ENCODE data around the gene TFB2M. TPM values are rescaled to one million over a fixed set of nuclear protein-coding genes. Genes with fewer than 3 reads are reported as not detected.
"Not testable (repeated sequence)": the region's sequence is repeated elsewhere in the genome, so short reads cannot be mapped to it uniquely, and the experiment has no call there.

The TFB2M gene, protein sequence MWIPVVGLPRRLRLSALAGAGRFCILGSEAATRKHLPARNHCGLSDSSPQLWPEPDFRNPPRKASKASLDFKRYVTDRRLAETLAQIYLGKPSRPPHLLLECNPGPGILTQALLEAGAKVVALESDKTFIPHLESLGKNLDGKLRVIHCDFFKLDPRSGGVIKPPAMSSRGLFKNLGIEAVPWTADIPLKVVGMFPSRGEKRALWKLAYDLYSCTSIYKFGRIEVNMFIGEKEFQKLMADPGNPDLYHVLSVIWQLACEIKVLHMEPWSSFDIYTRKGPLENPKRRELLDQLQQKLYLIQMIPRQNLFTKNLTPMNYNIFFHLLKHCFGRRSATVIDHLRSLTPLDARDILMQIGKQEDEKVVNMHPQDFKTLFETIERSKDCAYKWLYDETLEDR
- total RNA-seq, result 10 to 100 TPM; 12.0 to 25.5 (median 18.3) TPM

DNA sequence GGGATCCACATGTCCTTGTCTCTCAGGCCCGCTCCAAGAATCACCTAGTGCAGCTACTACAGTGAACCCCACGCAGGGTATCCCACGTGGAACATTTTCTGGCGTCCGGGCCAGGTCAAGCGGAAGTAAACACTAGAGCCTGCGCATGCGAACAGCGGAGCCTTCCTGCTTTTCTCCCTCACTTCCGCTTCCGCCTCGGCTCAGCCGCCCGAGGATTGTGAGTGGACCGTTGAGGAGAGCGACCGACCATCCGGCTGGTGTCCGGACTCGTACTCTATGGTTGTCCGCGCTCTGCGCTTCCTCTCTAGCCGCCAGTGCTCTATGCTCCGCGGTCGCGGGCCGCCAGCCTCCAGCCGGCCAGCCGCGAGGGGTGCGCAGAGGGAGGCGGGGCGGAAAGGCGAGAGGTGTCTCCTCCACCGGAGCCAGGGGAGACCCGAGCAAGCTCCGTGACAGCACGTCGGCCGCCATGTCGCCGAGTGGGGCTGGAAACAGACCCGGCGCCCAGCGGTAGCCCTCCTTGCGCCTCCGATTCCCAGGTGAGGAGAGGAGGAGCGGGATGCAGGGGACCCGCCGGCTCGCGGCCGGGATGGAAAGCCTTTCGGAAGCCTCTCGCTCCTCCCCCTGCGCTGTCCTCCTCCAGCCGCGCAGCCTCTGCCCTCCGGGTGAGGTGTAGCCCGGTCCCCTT, at the start of gene TFB2M, which contains the start of gene CNST:
Gene TFB2M (minus strand): TSS at position 134 of the 685 bp plus-strand sequence. CDS start 123 bp downstream, at position 11.
Gene CNST (plus strand): TSS at position 329 of the 685 bp plus-strand sequence. CDS start 25,107 bp downstream, outside the sequence.
- H3K4me3 ChIP-seq, result peak within 1 kb of the TSS; percentile 71 to 91 (median 80)
- in situ Hi-C loops (cut with MboI; ENCODE audit: low pct_unique_long_range_greater_than_20kb in 2 of 9, low sequenced_read_pairs in 9 of 9, unreplicated experiment in 9 of 9), result no loop called here
- whole genome bisulfite sequencing, 10 experiments, result 0 to 5% (median 0%) methylated on average over 1 to 17 of the region's 62 CpGs; no CpG with 5 or more reads in 3 of the 10 experiments
- peaks cover 17 to 21% of the 10 kb centered on the region in 2 donors for H3K4me1 ChIP-seq (replicated peaks in 1 of 2)
- H3K27ac ChIP-seq, result peak within 1 kb of the TSS; percentile 76 to 90
- peak; percentile 91 to 96 (median 96) for ATAC-seq (replicated peaks in 6 of 8)

DNA sequence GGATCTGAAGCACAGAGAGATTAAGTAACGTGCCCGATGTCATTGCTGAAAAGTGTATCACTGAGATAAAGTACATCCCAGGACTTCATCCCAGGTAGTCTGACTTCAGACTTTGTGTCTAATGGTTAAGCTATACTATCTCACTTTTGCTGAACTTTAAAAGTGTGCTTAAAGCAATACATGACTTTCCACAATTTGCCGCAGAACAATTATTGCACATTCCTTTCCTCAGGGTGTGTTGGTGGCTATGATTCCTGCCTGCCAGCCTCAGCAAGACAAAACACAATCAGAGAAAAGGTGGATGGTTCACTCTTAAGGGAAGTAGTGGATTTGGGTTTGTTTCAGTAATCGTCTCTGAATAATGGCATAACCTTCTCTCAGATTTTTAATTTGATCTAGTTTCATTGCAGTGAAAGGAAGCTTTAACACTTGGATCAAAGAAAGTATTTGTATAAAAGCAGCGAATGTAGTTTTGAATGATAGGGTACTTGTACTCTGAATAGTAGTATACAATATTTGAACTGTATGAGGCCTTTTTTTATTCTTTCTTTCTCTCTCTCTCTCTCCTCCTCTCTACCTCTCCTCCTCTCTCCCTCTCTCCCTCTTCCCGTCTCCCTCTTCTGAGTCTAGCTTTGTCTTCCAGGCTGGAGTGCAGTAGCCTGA, 47.2 kb upstream of the TFB2M start:
- WGBS, 10 experiments, result 50 to 100% (median 93%) methylated on average over 2 to 6 of the region's 6 CpGs; no CpG with 5 or more reads in 2 of the 10 experiments
- in situ Hi-C loops (cut with MboI; ENCODE audit: low pct_unique_long_range_greater_than_20kb in 2 of 9, low sequenced_read_pairs in 9 of 9, unreplicated experiment in 9 of 9), result no loop called here
- no peak overlapping the region for H3K27ac ChIP-seq
- H3K4me1 ChIP-seq (replicated peaks in 1 of 2), result no peaks in the 10 kb centered on the region
- H3K4me3 ChIP-seq, result no peak overlapping the region
- no peak for ATAC-seq (replicated peaks in 6 of 8)

DNA sequence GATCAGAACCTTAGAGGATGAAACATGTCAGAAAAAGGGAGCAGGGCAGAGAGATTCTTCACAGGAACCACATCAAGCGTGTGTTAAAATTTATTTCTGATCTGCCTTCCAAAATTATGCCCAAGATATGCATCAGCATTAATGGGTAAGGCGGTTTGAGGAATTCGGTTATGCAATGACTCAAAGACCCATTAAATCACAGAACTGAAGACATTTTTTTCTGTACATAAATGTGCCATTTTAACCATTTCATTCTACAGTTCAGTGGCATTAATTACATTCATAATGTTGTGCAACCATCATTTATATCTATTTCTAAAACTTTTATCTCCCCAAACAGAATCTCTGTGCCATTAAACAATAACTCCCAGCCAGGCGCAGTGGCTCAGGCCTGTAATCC, 43.6 kb upstream of the TFB2M start:
- Histone ChIP-seq H3K27ac (no peak overlapping the region), H3K4me1 (replicated peaks in 1 of 2) (no peaks in the 10 kb centered on the region), H3K4me3 (no peak overlapping the region)
- in situ Hi-C loops (cut with MboI; ENCODE audit: low pct_unique_long_range_greater_than_20kb in 2 of 9, low sequenced_read_pairs in 9 of 9, unreplicated experiment in 9 of 9), result no loop called here
- WGBS, 10 experiments, result 10 to 100% (median 78%) methylated on average over 1 to 4 of the region's 4 CpGs
- ATAC-seq (replicated peaks in 6 of 8), result peak in 3 of 8 experiments; percentile 23 to 53 (median 24)

DNA sequence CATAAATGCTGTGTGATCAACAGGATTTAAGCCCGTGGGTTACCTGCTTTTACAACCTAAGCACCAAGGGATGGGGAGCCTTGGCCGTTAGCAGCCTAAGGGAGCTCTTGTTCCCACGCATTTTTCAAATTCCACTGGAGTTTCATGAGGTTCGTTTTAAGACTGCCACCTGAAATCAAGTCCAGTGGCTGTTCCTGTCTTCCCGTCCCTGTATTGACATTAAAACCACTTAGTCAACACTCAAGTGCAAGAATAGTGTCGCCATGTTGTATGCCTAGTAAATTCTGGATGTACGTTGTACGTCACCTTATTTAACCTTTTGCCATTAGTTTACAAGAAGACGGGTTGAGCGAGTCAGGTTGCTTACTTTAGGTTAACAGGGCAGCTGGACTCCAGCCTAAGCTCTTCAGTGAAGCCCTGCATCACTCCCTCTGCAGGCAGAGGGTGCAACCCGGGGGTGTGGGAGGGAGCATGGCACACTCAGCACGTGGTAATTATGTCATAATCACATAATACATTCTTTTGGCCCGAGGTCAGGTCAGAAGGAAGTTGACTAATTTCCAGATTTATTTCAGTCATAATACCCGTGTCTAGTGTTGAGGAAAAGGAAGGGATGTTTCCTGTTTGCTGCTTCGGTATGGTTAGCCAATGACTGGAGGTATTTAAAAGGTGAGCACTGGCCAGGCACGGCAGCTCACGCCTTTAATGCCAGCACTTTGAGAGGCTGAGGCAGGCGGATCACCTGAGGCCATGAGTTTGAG, 42.7 kb upstream of the TFB2M start:
- in situ Hi-C loops (cut with MboI; ENCODE audit: low pct_unique_long_range_greater_than_20kb in 2 of 9, low sequenced_read_pairs in 9 of 9, unreplicated experiment in 9 of 9), result no loop called here
- H3K4me1 ChIP-seq (replicated peaks in 1 of 2), result no peaks in the 10 kb centered on the region
- no peak overlapping the region for H3K4me3 ChIP-seq
- peak in 6 of 8 experiments; percentile 33 to 96 (median 76) for ATAC-seq (replicated peaks in 6 of 8)
- H3K27ac ChIP-seq, result no peak overlapping the region
- 3 to 90% (median 83%) methylated on average over 2 to 18 of the region's 18 CpGs; no CpG with 5 or more reads in 1 of the 10 experiments for WGBS, 10 experiments

DNA sequence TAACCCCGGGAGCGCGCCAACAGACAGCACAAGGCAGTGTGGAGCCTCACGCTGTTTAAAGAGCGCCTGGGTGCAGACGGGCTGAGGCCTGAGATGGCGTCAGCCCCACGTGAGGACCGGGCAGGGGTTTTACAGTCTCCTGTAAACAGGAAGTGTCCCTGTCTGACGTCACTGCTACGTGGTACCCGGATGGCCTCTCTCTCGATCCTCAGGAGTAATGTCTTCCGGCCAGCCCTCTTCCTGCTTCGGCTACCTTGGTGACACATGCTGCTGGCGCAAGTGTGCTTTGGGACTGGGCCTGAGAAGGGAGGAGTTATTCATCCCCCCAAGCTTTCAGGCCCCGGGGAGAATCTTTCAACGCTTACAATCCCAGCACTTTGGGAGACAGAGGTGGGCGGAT, 41.4 kb upstream of the TFB2M start:
- no peak overlapping the region for H3K4me3 ChIP-seq
- in situ Hi-C loops (cut with MboI; ENCODE audit: low pct_unique_long_range_greater_than_20kb in 2 of 9, low sequenced_read_pairs in 9 of 9, unreplicated experiment in 9 of 9), result no loop called here
- 67 to 100% (median 94%) methylated on average over 3 to 17 of the region's 19 CpGs; no CpG with 5 or more reads in 7 of the 10 experiments for WGBS, 10 experiments
- H3K27ac ChIP-seq, result no peak overlapping the region
- H3K4me1 ChIP-seq (replicated peaks in 1 of 2), result no peaks in the 10 kb centered on the region
- no peak for ATAC-seq (replicated peaks in 6 of 8)

DNA sequence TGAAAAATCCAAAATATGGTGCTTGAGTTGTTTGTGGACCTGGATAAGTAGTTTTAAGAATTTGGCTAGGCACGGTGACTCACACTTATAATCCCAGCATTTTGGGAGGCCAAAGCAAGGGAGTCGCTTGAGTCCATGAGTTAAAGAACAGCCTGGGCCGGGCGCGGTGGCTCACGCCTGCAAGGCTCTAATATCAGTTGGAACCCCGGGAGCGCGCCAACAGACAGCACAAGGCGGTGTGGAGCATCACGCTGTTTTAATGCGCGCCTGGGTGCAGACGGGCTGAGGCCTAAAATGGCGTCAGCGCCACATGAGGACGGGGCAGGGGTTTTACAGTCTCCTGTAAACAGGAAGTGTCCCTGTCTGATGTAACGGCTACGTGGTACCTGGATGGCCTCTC, 39.2 kb upstream of the TFB2M start:
- H3K4me1 ChIP-seq (replicated peaks in 1 of 2); in situ Hi-C loops (cut with MboI; ENCODE audit: low pct_unique_long_range_greater_than_20kb in 2 of 9, low sequenced_read_pairs in 9 of 9, unreplicated experiment in 9 of 9); H3K4me3 ChIP-seq; ATAC-seq (replicated peaks in 6 of 8); H3K27ac ChIP-seq: not testable (repeated sequence)
- WGBS, 10 experiments, result 98 to 100% (median 100%) methylated on average over 1 to 17 of the region's 19 CpGs; no CpG with 5 or more reads in 1 of the 10 experiments

DNA sequence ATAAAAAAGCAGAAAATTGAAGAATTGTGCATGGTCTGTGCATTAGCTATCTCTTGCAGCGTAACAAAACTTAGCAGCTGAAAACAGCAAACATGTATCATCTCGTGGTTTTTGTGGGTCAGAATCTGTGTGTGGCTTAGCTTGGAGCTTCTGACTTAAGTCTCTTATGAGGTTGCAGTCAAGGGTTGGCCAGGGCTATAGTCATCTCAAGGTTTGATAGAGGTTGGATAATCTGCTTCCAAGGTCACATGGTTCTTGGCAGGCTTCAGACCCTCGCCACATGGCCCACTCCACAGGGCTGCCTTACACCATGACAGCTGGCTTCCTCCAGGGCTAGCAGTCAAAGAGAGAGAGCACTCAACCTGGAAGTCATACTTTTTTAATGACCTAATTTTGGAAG, 36.1 kb upstream of the TFB2M start:
- Histone ChIP-seq H3K4me3 (no peak overlapping the region), H3K4me1 (replicated peaks in 1 of 2) (no peaks in the 10 kb centered on the region), H3K27ac (no peak overlapping the region)
- in situ Hi-C loops (cut with MboI; ENCODE audit: low pct_unique_long_range_greater_than_20kb in 2 of 9, low sequenced_read_pairs in 9 of 9, unreplicated experiment in 9 of 9), result no loop called here
- ATAC-seq (replicated peaks in 6 of 8), result no peak
- 80 to 100% (median 100%) methylated on average over 1 to 3 of the region's 3 CpGs; no CpG with 5 or more reads in 1 of the 10 experiments for WGBS, 10 experiments

DNA sequence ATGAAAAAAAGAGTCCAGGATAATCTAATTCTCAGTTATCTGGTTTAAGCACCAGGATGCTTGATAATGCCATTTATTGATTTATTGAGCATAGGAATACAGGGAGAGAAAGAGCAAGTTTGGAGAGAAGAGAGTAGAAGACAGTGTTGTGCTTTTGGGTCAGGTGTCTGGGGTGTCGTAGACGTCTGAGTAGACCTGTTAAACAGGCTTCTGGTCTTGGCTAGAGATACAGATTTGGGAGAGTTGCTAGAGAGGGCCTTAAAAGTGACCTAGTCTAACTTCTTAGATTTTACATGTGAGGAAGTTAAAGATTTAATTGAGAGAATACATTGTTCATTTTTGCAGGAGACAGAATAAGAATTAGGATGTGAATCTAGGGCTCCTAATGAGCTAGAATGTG, 34.5 kb upstream of the TFB2M start:
- in situ Hi-C loops (cut with MboI; ENCODE audit: low pct_unique_long_range_greater_than_20kb in 2 of 9, low sequenced_read_pairs in 9 of 9, unreplicated experiment in 9 of 9), result no loop called here
- Histone ChIP-seq H3K4me1 (replicated peaks in 1 of 2) (no peaks in the 10 kb centered on the region), H3K27ac (no peak overlapping the region), H3K4me3 (no peak overlapping the region)
- WGBS, 10 experiments, result 90 to 100% (median 100%) methylated on average over 2 of the region's 2 CpGs; no CpG with 5 or more reads in 4 of the 10 experiments
- no peak for ATAC-seq (replicated peaks in 6 of 8)

DNA sequence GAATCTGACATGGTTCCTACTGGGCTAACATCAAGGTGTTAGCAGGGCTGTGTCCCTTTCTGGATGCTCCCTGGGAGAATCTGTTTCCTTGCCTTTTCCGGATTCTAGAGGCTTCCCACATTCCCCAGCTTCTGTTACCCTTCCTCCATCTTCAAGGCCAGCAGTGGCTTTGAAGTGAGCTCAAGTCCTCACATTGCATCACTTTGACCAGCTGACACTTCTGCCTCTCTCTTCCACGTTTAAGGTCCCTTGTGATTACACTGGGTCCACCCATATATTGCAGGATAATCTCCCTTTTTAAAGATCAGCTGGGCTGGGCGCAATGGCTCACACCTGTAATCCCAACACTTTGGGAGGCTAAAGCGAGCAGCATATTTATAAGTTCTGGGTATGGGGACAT, 33.3 kb upstream of the TFB2M start:
- H3K27ac ChIP-seq, result no peak overlapping the region
- ATAC-seq (replicated peaks in 6 of 8), result no peak
- in situ Hi-C loops (cut with MboI; ENCODE audit: low pct_unique_long_range_greater_than_20kb in 2 of 9, low sequenced_read_pairs in 9 of 9, unreplicated experiment in 9 of 9), result loop anchor here in 1 of 9 experiments (25.0 kb wide), 1 partner anchor 112 kb away; no protein-coding TSS in a partner anchor
- H3K4me3 ChIP-seq, result no peak overlapping the region
- H3K4me1 ChIP-seq (replicated peaks in 1 of 2), result no peaks in the 10 kb centered on the region
- 70 to 100% (median 93%) methylated on average over 2 to 4 of the region's 4 CpGs; no CpG with 5 or more reads in 1 of the 10 experiments for WGBS, 10 experiments

DNA sequence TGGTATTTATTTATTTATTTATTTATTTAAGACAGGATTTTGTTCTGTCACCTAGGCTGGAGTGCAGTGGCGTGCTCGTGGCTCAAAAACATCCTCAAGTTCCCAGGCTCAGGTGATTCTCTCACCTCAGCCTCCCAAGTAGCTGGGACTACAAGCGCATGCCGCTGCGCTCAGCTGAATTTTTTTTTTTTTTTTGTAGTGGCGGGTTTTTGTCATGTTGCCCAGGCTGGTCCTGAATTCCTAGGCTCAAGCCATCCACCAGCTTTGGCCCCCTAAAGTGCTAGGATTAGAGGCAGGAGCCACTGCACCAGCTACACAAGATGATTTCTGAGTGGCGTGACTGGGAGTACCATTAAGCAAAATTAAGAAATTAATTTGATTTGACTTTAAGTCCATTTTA, 31.9 kb upstream of the TFB2M start:
- in situ Hi-C loops (cut with MboI; ENCODE audit: low pct_unique_long_range_greater_than_20kb in 2 of 9, low sequenced_read_pairs in 9 of 9, unreplicated experiment in 9 of 9), result loop anchor here in 1 of 9 experiments (25.0 kb wide), 1 partner anchor 111 kb away; no protein-coding TSS in a partner anchor
- no peak for ATAC-seq (replicated peaks in 6 of 8)
- H3K4me3 ChIP-seq, result no peak overlapping the region
- WGBS, 10 experiments, result 89 to 100% (median 96%) methylated on average over 2 to 7 of the region's 7 CpGs; no CpG with 5 or more reads in 1 of the 10 experiments
- H3K4me1 ChIP-seq (replicated peaks in 1 of 2), result no peaks in the 10 kb centered on the region
- H3K27ac ChIP-seq, result no peak overlapping the region

DNA sequence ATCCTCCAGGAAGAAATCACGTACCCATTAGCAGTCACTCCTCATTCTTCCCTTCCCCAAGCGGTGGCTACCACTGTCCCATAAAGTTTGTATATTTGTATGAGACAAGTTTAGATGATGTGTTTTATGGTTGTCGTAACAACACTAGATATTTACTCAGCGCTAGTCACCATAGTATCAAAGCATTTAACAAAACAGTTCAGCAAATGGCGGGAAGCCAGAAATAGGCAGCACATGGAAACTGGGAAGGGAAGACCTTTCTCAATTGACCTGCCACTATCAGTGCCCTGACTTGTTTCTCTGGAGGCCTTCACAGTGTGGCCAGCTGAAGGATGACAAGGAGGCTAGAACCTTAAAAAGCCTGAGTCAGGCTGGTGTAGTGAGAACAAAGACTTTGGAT, 31.3 kb upstream of the TFB2M start:
- H3K4me1 ChIP-seq (replicated peaks in 1 of 2), result no peaks in the 10 kb centered on the region
- WGBS, 10 experiments, result 36 to 100% (median 96%) methylated on average over 3 to 5 of the region's 5 CpGs; no CpG with 5 or more reads in 3 of the 10 experiments
- no peak overlapping the region for H3K4me3 ChIP-seq
- peak in 4 of 8 experiments; percentile 35 to 78 (median 57) for ATAC-seq (replicated peaks in 6 of 8)
- no peak overlapping the region for H3K27ac ChIP-seq
- in situ Hi-C loops (cut with MboI; ENCODE audit: low pct_unique_long_range_greater_than_20kb in 2 of 9, low sequenced_read_pairs in 9 of 9, unreplicated experiment in 9 of 9), result loop anchor here in 1 of 9 experiments (25.0 kb wide), 1 partner anchor 110 kb away; no protein-coding TSS in a partner anchor

DNA sequence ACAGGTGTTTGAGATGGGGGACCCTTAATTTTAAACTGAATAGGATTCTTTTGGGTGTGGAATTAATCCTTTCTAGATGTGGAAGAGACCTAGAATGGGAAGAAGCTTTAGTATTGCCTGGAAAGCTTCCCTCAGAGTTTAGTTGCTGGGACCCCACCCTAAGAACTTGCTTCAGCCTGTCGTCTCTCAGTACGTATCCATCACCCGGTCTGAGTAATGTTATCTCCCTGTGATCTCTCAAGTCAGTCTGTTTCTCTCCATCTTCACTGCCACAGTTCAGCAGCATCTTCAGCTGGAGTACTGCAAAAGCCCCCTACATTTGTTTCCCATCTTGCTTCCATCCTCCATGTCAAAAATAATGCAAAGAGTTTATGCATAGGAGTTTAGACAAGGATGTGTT, 29.1 kb upstream of the TFB2M start:
- Histone ChIP-seq H3K4me1 (replicated peaks in 1 of 2) (no peaks in the 10 kb centered on the region), H3K4me3 (no peak overlapping the region), H3K27ac (no peak overlapping the region)
- 20 to 100% (median 85%) methylated on average over 1 to 3 of the region's 3 CpGs; no CpG with 5 or more reads in 5 of the 10 experiments for whole genome bisulfite sequencing, 10 experiments
- ATAC-seq (replicated peaks in 6 of 8), result no peak
- in situ Hi-C loops (cut with MboI; ENCODE audit: low pct_unique_long_range_greater_than_20kb in 2 of 9, low sequenced_read_pairs in 9 of 9, unreplicated experiment in 9 of 9), result loop anchor here in 1 of 9 experiments (25.0 kb wide), 1 partner anchor 108 kb away; no protein-coding TSS in a partner anchor

Data from motor neuron (in vitro differentiated cells).